BE2C (cell line): ENCODE results near the gene RAB14.

Experiments used
- DNase-seq: peaks from one replicate; pipeline ENCODE4 v3.0.0-alpha.2; 2020
- H3K27me3 ChIP-seq: fragments of 250-450 bp; sonication (Bioruptor Pico); 2 replicates; pipeline ENCODE4 v1.5.1; 2020; ENCODE audit warnings: mild to moderate bottlenecking
- H3K36me3 ChIP-seq: fragments of 250-450 bp; sonication (Bioruptor Pico); 2 replicates; pipeline ENCODE4 v1.5.1; 2020; ENCODE audit warnings: mild to moderate bottlenecking
- H3K4me1 ChIP-seq: fragments of 250-450 bp; sonication (Bioruptor Pico); 2 replicates; pipeline ENCODE4 v1.5.1; 2020
- H3K4me3 ChIP-seq: 2 replicates; pipeline ENCODE4 v1.5.1; 2011; ENCODE audit warnings: low read depth, low read length
- H3K9me3 ChIP-seq: fragments of 250-450 bp; sonication (Bioruptor Pico); 2 replicates; pipeline ENCODE4 v1.5.1; 2020
- TF ChIP-seq, protein P1 (sequence below): IDR thresholded peaks from 2 replicates; pipeline ENCODE4 v1.5.1; 2012; ENCODE audit warnings: mild to moderate bottlenecking, low read depth, low read length

The RAB14 gene

DNA sequence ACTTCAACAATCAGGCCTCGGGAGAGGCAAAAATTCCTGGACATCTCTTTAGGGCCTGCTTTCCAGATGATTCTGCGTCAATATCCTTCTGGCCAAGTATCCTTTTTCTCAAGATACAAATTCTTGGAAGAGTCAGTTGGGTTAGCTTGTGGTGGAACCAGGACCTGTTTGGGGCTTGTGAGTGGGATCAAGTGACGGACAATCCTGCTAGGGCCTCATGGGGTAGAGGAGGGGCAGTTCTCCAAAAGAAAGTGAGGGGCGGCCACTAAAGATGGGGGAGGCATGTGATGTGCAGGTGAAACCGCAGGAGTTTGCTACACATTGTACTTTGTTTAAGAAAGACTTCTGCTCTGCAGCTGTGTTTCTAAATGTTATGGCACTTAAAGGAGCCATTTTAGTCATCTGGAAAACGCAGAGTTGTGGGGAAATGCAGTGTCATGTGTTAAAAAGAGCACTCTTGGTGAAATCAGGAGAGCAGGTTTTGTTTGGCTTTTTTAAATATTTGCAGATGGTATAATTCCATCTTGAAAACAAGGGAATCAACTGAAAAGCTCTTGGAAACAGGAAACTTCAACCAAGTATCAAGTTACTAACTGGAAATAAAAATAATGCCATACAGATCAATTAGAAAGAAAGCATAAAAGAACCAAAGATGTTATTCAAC lies 38.9 kb upstream of the RAB14 start:
- DNase-seq: no peak
- no peaks in the 10 kb centered on the region for H3K4me1 ChIP-seq
- no peaks in the 10 kb centered on the region for H3K27me3 ChIP-seq
- H3K36me3 ChIP-seq: no peaks in the 10 kb centered on the region
- TF ChIP-seq, protein P1, sequence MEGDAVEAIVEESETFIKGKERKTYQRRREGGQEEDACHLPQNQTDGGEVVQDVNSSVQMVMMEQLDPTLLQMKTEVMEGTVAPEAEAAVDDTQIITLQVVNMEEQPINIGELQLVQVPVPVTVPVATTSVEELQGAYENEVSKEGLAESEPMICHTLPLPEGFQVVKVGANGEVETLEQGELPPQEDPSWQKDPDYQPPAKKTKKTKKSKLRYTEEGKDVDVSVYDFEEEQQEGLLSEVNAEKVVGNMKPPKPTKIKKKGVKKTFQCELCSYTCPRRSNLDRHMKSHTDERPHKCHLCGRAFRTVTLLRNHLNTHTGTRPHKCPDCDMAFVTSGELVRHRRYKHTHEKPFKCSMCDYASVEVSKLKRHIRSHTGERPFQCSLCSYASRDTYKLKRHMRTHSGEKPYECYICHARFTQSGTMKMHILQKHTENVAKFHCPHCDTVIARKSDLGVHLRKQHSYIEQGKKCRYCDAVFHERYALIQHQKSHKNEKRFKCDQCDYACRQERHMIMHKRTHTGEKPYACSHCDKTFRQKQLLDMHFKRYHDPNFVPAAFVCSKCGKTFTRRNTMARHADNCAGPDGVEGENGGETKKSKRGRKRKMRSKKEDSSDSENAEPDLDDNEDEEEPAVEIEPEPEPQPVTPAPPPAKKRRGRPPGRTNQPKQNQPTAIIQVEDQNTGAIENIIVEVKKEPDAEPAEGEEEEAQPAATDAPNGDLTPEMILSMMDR: no peak
- H3K4me3 ChIP-seq: no peak overlapping the region
- H3K9me3 ChIP-seq: no peaks in the 10 kb centered on the region; the same call in 1 of the 2 replicates

- H3K4me1 ChIP-seq: no peaks in the 10 kb centered on the region
Observed at GRCh38 chr9:121239851-121240250, 38.2 kb upstream of the RAB14 start.

GRCh38 chr9:121239071-121239470 lies 37.4 kb upstream of the RAB14 start:
- Histone ChIP-seq H3K36me3 (no peaks in the 10 kb centered on the region), H3K4me1 (no peaks in the 10 kb centered on the region), H3K9me3 (no peaks in the 10 kb centered on the region; the same call in 1 of the 2 replicates), H3K27me3 (no peaks in the 10 kb centered on the region), H3K4me3 (no peak overlapping the region)
- DNase-seq: no peak
- TF ChIP-seq, protein P1: no peak

More at GRCh38 chr9:121239851-121240250, 38.2 kb upstream of the RAB14 start:
- TF ChIP-seq, protein P1: no peak
- DNase-seq: no peak
- Histone ChIP-seq H3K9me3 (no peaks in the 10 kb centered on the region; the same call in 1 of the 2 replicates), H3K36me3 (no peaks in the 10 kb centered on the region), H3K4me3 (no peak overlapping the region), H3K27me3 (no peaks in the 10 kb centered on the region)

DNA sequence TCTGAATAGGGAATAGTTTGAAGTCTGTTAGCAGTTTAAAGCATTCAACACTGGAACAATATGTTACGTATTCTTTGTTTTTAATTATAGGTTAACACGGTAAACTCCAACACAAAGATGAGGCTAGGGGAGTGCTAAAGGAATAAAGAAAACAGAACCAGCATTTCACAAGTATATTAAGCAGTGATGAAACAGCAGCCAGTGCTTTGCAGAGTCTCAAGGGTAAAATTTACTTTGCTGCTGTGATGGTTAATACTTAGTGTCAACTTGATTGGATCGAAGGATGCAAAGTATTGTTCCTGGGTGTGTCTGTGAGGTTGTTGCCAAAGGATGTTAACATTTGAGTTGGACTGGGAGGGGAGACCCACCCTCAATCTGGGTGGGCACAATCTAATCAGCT lies 36.2 kb upstream of the RAB14 start:
- TF ChIP-seq, protein P1: no peak
- H3K36me3 ChIP-seq: no peaks in the 10 kb centered on the region
- no peak overlapping the region for H3K4me3 ChIP-seq
- H3K9me3 ChIP-seq: no peaks in the 10 kb centered on the region; the same call in 1 of the 2 replicates
- H3K4me1 ChIP-seq: no peaks in the 10 kb centered on the region
- no peaks in the 10 kb centered on the region for H3K27me3 ChIP-seq
- DNase-seq: no peak

DNA sequence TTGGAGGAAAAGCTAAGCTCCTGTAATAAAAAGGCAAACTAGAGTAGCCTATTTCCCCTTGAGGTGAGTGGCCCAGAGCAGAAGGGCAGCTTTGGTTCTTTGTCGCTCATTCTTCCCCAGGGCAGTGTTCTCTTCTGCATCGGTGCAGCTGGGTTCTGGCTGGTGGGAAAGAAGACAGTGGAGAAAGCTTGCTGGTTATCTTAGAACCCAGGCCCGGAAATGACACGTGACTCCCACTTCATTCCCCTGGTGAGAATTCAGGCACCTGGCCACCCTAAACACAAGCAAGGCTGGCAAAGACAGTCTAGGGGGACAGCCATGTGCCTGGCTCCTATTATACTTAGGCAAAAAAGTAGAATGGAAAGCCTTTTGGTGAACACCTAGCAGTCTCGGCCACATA lies 33.8 kb upstream of the RAB14 start:
- Histone ChIP-seq H3K4me3 (no peak overlapping the region), H3K9me3 (no peaks in the 10 kb centered on the region), H3K36me3 (no peaks in the 10 kb centered on the region), H3K27me3 (no peaks in the 10 kb centered on the region), H3K4me1 (no peaks in the 10 kb centered on the region)
- DNase-seq: no peak
- TF ChIP-seq, protein P1: no peak

DNA sequence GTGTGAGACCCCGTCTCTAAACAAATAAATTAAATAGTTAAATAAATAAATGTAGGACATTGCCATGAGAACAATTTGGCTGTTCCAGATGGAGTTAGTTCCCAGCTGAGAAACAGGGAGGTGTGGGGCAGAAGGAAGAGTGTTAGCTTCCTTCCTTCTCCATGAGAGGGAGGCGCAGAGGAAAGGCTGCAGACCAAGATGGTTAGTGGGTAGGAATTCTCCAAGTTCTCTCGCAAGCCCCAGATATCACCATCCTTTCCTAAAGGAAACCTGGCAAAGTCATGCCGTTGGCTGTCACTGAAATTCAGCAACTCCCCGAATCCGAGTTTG lies 33.1 kb upstream of the RAB14 start:
- Histone ChIP-seq H3K27me3 (no peaks in the 10 kb centered on the region), H3K36me3 (no peaks in the 10 kb centered on the region), H3K9me3 (no peaks in the 10 kb centered on the region), H3K4me1 (no peaks in the 10 kb centered on the region), H3K4me3 (no peak overlapping the region)
- TF ChIP-seq, protein P1: no peak
- no peak for DNase-seq
